HG03025 (cell line): ENCODE results near the gene WWC1.
"Not testable (repeated sequence)": the region's sequence is repeated elsewhere in the genome, so short reads cannot be mapped to it uniquely, and the experiment has no call there.

Source experiments
- ATAC-seq: cut with Tn5 transposase; IDR thresholded peaks from one replicate; pipeline ENCODE4 v1.9.1; 2021; ENCODE audit warnings: mild to moderate bottlenecking, moderate library complexity; ENCODE audit not compliant: unreplicated experiment, low FRiP score

Gene WWC1

DNA sequence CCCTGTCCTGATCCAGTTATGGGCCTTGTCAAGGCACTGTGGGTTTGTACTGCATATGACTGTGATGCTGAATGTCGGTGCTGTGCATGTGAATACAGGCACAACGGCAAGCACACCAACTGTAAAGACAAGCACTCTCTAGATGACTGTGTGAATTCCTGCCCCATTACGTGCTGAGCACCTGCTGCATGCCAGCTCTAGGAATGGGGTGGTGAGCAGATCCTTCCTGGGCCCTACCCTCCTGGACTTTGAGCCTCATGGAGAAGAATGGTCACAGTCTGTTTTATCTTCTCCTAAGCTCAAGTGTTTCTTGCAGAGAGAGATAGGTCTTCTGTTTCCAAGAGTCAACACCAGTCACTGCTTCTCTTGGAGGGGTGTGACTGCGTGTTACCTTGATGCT lies 138.9 kb downstream of the WWC1 start:
- no peak for ATAC-seq

DNA sequence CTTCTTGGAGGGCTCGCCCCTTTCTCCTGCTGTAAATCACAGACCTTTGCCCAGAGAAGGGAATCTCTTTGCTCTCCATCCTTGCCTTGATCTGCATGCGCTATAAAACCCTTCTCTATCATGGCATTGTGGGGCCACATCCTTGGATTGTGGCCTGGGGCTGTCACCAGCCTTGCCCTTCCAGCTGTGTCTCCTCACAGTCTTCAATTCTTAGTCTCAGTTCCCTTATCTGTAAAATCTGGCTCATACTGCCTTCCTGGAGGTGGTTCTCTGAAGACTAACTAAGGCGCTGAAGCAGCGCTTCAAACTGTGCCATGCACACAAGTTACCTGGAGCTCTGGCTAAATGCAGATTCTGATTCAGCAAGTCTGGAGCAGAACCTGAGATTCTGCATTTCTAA lies 141.5 kb downstream of the WWC1 start:
- ATAC-seq = no peak

DNA sequence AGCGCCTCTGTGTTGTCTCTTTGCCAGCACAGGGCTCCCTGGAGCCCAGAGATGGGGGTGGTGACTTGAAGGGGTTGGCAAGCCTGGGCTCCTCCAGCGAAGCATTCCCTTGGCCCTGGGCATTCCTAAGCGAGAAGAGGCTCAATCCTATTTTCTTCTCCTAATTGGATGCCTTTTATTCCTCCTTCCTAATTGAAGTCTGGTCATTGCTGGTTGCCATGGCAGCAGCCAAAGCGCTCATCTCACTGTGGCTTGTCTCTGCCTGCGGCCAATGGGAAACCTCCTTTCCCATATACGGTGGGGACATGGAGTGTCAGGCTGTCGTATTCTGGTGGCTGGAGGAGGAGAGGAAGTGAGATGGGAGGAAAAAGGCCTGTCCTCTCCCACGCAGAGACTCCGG lies 142.6 kb downstream of the WWC1 start:
- no peak for ATAC-seq

DNA sequence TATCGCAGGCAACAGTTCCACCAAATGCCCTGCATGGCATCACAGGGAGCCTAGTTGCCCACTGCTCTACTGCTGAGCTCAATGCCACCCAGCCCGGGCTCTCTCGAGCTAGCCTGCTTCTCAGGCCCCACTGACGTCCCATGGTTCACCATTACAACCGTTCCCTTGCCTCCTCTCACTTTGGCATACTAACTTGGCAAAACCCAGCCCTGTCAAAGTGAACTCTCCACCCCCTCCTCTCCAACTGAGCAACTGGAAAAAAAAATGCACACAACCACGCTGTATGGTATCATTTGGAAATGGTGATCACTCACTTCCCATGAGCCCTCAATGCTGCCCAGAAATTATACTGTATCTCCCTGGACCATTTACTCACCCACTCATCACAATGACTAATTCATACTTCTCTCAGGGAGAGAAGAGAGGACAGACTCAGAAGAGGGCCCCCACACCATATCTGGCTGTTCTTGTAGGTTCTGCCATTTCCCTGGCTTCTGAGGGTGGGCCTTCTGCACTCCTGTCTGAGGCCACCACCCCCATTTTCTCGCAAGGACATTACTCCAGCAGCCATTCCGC lies 143.4 kb downstream of the WWC1 start:
- no peak for ATAC-seq

DNA sequence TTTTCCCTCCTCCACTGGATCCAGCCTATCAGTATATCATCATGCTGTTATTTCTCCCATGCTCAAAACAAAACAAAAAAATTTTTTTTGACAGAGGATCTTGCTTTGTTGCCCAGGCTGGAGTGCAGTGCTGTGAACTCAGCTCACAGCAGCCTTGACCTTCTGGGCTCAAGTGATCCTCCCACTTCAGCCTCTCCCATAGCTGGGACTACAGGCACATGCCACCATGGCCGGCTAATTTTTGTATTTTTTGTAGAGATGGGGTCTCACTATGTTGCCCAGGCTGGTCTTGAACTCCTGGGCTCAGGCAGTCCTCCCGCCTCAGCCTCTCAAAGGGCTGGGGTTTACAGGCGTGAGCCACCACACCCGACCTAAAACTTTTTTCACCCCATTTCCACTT lies 143.9 kb downstream of the WWC1 start:
- not testable (repeated sequence) for ATAC-seq

DNA sequence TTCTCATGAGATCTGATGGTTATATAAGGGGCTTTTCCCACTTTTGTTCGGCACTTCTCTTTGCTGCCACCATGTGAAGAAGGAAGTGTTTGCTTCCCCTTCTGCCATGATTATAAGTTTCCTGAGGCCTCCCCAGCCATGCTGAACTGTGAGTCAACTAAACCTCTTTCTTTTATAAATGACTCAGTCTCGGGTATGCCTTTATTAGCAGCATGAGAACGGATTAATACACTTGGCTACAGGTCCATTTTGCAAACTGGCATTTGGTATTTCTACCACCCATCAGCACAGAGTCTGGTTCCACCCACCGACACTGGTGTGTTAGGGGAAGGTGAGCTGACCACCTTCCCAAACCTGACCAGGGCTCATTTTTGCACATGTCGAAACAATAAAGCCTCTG lies 146.9 kb downstream of the WWC1 start:
- no peak for ATAC-seq

DNA sequence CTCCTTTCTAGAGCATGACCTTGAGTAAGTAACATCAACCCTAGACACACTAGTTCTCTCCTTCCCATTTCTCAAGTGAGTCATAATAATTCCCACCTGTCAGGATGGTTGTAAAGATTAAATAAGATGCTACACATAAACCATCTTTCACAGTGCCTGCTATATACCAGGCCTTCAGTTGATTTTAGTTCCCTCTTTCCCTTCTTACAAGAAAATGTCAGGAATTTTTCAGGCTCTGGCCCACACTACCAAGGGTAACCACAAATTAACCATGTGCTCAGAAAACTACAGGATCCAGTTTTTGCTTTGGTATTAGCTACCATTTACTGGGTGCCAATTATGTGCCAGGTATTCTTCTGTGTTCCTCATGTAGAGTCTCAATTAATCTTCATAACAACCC lies 152.1 kb downstream of the WWC1 start:
- ATAC-seq = no peak

DNA sequence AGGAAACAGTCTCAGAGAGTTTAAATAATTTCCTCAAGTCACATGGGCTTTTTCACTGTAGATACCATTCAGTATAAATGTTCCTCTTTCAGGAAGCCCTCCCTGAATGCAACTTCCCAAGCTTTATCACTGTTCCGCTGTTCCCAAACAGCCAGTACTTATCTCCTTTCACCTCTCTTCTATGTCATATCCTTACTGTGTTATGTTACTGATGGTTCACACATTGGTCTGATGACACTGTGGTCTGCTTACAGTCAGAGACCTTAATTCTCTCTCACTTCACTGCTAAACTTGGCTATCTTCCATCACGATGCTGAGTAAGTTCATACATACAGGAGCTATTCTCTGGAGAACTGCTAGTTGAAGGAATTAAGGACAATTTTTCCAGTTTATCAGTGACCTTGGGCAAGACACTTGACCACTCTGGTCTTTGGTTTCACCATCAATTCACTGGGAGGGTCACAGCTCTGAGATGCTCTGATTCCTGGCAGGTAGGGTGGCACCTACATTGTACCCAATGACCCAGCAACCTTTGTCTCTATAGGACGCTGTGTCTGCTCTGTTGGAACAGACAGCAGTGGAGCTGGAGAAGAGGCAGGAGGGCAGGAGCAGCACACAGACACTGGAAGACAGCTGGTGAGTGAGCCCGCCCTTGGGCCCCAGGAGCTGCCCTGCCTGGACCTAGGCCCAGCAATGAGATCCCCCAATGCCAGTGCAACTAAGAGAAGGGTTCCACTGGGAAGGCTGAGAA lies 152.7 kb downstream of the WWC1 start:
- no peak for ATAC-seq

DNA sequence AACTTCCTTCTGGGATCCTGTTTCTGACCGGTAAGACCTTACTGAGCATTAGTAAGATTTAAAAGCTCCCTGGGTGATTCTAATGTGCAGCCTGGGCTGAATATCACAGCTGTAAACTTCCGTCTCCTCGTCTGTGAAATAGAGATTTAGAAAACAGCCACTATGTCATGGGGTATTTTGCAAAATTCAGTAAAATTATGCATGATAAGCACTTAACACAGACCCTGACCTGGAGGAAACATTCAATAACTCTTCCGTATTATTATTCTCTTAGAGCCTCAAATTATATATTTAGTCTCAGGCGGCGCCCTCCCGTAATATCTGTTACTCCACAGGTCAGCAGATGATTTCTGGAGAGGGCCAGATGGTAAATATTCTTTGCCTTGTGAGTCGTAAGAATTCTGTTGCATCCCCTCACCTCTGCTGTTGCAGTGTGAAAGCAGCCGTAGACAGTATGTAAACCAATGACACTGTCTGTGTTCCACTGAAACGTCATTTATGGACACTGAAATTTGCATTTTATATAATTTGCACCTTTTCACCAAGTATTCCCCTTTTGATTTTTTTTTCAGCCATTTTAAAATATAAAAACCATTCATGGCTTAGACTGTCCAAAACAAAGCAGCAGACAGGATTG lies 155.7 kb downstream of the WWC1 start:
- ATAC-seq = no peak

DNA sequence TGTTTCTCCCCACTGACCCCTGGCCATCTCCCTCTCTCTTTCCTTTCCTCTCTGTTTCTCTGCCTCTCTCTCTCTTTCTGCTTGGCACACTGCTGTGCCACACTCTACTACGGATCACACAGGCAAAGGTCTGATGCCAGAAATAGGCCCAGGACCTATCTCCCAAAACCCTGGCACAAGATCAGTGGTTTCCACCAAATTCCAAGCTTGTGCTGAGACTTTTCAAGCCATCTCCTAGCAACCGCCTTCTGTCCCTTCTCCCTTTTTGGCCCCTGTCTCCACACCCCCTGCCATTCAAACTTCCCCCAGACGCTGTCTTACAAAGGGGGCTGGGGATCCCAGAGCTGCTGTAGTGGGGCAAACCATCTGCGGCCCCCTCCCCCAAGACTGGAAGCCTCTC lies 156.4 kb downstream of the WWC1 start:
- ATAC-seq = no peak

DNA sequence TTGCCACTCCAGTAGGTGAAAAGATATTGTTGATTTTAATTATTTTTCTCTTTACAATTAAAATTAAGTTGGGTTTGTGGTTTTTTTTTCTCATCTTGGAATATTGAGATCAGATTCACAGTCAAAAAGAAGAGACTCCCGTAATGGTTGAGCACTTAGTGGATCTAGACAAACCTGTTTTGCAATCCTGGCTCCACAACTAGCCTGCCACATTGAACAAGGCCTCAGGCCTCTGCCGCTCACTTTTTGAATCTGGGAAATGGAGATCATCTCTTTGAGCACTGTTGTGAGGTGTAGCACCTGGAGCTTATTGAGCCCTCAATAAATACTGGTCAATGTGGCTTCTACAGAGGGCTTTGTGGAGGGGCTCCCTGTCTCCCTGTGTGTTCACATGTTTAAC lies 157.7 kb downstream of the WWC1 start:
- no peak for ATAC-seq

DNA sequence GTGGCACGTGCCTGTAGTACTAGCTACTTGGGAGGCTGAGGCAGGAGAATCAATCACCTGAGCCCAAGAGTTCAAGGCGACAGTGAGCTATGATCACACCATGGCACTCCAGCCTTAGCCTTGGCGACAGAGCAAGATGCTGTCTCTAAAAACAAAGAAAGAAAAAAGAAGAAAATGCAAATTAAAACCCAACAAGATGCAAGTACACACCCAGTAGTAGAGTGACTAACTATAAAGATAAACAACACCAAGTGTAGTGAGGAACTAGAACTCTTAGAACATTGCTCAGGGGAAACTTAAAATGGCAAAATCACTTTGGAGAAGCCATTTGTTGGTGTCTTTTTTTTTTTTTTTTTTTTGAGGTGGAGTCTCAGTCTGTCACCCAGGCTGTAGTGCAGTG lies 160.1 kb downstream of the WWC1 start:
- no peak for ATAC-seq

DNA sequence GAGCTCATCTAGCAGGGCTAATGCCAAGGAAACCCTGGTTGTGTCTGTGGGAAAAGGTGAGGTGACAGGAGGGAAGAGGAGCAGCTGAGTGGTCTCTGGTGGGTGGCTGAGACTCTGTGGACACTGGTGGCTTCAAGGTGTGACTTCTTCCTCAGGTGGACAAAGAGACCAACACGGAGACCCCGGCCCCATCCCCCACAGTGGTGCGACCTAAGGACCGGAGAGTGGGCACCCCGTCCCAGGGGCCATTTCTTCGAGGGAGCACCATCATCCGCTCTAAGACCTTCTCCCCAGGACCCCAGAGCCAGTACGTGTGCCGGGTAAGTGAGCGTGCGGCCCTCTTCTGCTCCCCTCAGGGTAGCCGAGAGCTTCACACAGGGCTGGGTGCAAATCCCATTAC lies 163.8 kb downstream of the WWC1 start:
- ATAC-seq = no peak

DNA sequence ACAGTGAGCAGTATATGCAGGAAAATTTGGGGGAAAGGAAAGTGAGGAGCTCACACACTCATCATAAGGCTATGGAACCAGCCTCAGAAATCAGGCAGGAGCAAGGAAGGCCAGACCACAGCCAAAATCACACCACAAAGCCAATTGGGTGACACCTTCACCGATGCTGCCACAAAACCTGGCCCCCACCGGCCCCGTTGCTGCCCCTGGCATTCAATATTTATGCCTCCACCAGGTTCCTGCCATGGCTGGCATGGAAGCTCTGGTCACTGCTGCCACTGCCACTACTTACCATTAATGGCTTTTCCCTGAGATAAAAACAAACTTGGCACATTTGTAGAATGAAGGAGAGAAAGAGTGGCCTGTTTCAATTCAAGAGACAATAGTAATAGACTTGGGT lies 166.1 kb downstream of the WWC1 start:
- no peak for ATAC-seq

DNA sequence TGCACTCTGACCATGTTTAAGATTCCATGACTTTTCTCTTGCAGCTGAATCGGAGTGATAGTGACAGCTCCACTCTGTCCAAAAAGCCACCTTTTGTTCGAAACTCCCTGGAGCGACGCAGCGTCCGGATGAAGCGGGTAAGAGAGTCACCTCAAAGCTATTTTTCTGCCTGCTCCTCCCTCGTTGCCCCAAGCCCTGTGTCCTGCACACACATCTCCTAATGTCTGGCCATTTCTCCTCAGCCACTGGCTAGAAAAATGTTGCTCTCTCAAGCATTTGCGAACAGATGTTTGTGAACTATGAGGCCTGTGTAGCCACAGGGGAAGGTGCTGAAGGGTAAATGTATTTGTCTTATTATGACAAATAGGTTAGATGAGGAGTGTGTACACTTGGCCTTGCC lies 169.2 kb downstream of the WWC1 start:
- ATAC-seq = no peak

DNA sequence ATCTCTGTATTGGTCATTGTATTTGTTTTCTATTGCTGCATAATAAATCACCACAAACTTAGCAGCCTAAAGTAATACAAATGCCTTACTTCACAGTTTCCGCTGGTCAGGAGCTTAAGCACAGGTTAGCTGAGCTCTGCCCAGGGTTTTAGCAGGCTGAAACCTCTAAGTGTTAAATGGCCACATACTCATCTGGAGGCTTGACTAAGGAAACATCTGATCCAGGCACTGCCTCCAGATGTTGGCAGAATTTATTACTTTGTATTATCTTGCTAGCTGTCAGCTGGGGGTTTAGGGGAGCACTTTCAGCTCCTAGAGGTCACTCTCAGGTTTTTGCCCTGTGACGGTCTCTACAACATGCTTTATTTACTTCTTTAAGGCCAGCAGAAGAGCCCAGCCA lies 171.6 kb downstream of the WWC1 start:
- ATAC-seq = no peak

DNA sequence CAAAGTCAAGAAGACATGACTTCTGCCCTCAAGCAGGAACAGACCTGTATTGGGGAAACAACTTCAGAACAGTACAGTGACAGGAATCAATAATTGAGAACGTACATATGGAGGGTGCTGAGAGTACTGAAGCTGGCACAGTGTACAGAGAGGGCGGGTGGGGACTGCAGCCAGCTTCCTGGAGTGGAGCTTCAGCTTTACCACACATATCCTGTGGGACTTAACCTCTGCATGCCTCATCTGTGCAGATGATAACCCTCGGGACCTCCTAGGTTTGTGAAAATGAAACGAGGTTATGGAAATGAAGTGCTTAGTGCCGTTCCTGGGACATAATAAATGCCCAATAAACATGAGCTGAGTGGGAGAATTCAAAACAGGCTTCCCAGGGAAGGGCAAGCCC lies 172.8 kb downstream of the WWC1 start:
- no peak for ATAC-seq

DNA sequence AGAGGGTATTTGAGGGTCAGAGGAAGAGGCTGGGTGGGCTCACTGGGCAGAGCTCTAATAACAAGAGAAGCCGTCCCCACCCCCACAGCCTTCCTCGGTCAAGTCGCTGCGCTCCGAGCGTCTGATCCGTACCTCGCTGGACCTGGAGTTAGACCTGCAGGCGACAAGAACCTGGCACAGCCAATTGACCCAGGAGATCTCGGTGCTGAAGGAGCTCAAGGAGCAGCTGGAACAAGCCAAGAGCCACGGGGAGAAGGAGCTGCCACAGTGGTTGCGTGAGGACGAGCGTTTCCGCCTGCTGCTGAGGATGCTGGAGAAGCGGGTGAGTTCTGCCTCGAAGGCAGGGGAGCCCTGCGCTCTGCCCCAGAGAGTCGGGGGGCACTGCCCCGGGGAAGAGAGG lies 173.2 kb downstream of the WWC1 start:
- ATAC-seq = no peak

DNA sequence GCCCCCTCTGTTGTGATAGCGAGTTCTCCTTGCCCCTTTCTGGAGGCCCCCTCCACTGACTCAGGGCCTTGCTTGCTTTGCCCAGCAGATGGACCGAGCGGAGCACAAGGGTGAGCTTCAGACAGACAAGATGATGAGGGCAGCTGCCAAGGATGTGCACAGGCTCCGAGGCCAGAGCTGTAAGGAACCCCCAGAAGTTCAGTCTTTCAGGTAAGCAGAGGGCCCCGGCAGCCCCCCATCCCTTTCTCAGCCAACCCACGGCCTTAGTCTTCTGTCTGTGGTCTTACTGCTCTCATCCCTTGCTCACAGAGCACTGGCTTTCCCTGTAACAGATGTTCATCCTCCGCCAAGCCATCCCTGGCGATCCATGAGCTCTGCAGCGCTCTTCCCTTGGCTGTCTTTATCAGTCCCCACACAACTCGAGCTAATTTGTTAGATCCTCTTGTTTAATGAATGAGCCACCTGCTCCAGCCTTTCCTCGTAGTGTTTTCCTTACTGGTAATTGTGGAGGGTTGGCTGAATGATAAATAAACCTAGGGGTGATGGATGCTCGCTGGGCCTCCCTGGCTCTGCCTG lies 176.4 kb downstream of the WWC1 start:
- no peak for ATAC-seq

DNA sequence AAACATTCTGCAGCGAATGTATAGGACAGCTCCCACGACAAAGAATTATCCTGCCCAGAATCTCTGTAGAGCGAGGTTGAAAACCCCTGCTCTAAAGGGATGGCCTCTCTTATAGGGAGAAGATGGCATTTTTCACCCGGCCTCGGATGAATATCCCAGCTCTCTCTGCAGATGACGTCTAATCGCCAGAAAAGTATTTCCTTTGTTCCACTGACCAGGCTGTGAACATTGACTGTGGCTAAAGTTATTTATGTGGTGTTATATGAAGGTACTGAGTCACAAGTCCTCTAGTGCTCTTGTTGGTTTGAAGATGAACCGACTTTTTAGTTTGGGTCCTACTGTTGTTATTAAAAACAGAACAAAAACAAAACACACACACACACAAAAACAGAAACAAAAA lies 177.4 kb downstream of the WWC1 start:
- no peak for ATAC-seq

DNA sequence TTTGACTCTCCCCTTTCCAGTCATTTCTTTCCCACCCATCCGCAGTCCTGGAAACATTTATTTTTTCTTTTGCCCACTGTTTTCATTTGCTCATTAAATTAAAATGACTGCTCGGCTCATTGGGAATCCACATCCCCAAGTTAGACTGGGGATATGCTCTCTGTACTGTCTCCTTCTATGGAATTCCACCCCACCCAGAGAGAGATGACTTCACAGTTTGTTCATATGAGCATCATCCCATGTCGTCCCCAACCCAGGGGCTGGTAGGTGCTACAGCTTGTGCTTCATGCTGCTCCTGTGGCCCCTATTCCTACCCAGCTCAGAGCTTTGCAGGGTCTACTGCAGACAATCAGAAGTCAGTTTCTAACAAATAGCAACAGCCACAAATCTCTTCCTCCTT lies 178.4 kb downstream of the WWC1 start:
- no peak for ATAC-seq

DNA sequence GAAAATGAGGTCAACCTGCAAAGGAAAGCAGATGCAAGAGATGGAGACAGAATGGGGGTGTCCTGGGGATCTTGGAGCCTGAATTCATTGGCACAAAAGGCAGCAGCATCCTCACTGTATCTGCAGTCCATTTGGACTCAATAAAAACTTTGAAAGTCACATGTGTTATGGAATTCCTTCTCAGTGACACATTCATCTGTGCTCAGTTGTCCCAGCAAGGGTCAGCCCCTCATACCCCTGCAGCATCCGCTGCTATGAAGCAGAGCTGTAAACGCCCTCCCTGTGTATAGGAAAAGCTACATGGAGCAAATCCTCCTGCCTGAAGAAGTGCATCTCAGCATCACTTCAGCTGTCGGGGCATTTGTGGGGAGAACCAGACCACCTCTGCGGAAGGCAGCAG lies 180.3 kb downstream of the WWC1 start:
- no peak for ATAC-seq
